CD4-positive, alpha-beta T cell (primary cell): ENCODE measurements around the gene GINS1. TPM values are rescaled to one million over a fixed set of nuclear protein-coding genes. Genes with fewer than 3 reads are reported as not detected.
A peak's percentile ranks its signal among the peaks of the same experiment; 100 is the strongest.

Source experiments
- ATAC-seq: fragments of 200-7000 bp; cut with Tn5 transposase; one replicate; pipeline ENCODE4 v1.10.0; 2022; ENCODE audit warnings: mild to moderate bottlenecking; ENCODE audit not compliant: poor library complexity
- CTCF ChIA-PET: fragments of 350-600 bp; sonication (Branson Sonifier 250); formaldehyde crosslinking; loops from one replicate; lab custom pipeline; 2021; ENCODE audit warnings: antibody characterized with exemption, inconsistent platforms; lab: Charles Lee
- POLR2A ChIA-PET: fragments of 350-600 bp; sonication (Branson Sonifier 250); formaldehyde crosslinking; loops from one replicate; lab custom pipeline; 2021; ENCODE audit warnings: antibody characterized with exemption, inconsistent platforms; lab: Charles Lee
- DNase-seq, 14 experiments: peaks; one replicate each; pipeline ENCODE4 v3.0.0-alpha.2; 2013 to 2020; ENCODE audit warnings: mixed read lengths in 2 of 14
- H3K27ac ChIP-seq, 2 donors: one replicate each; pipeline versions ENCODE4 v1.5.1 to v1.7.0; 2013; ENCODE audit warnings: low read length in 2 of 2, low read depth in 1 of 2, mild to moderate bottlenecking in 1 of 2
- H3K27me3 ChIP-seq, 2 experiments: 1 replicate in 1 of 2; 2 replicates in 1 of 2; pipeline versions ENCODE4 v1.6.1 to v1.7.0; 2013; ENCODE audit warnings: low read length in 2 of 2, control low read depth in 1 of 2, mild to moderate bottlenecking in 1 of 2, moderate library complexity in 1 of 2; ENCODE audit not compliant: insufficient read depth in 2 of 2, control insufficient read depth in 1 of 2
- H3K36me3 ChIP-seq: one replicate; pipeline ENCODE4 v1.6.1; 2013; ENCODE audit warnings: low read length, control low read depth; ENCODE audit not compliant: insufficient read depth
- H3K4me1 ChIP-seq: one replicate; pipeline ENCODE4 v1.6.1; 2013; ENCODE audit warnings: low read length, control low read depth; ENCODE audit not compliant: insufficient read depth
- H3K4me3 ChIP-seq: one replicate; pipeline ENCODE4 v1.5.1; 2013; ENCODE audit warnings: mild to moderate bottlenecking, low read length, moderate library complexity
- H3K9me3 ChIP-seq, 2 experiments: 1 replicate in 1 of 2; 2 replicates in 1 of 2; pipeline versions ENCODE4 v1.6.1 to v1.7.0; 2013; ENCODE audit warnings: low read length in 2 of 2, mild to moderate bottlenecking in 2 of 2, control low read depth in 1 of 2, moderate library complexity in 1 of 2; ENCODE audit not compliant: control insufficient read depth in 1 of 2, insufficient read depth in 1 of 2
- H3K27ac Mint-ChIP-seq: one replicate; pipeline ENCODE4 v1.8.0; 2020; ENCODE audit warnings: mixed read lengths
- H3K27me3 Mint-ChIP-seq: one replicate; pipeline ENCODE4 v1.8.0; 2021; ENCODE audit warnings: mixed read lengths
- H3K36me3 Mint-ChIP-seq: one replicate; pipeline ENCODE4 v1.8.0; 2021; ENCODE audit warnings: low read depth, mixed read lengths
- H3K4me1 Mint-ChIP-seq: one replicate; pipeline ENCODE4 v1.8.0; 2021; ENCODE audit warnings: low read depth, mixed read lengths
- H3K4me3 Mint-ChIP-seq: one replicate; pipeline ENCODE4 v1.8.0; 2020; ENCODE audit warnings: mild to moderate bottlenecking, mixed read lengths
- H3K9me3 Mint-ChIP-seq: one replicate; pipeline ENCODE4 v1.8.0; 2020; ENCODE audit warnings: mixed read lengths
- CTCF ChIP-seq: fragments of 200-600 bp; IDR thresholded peaks from one replicate; pipeline ENCODE4 v1.8.0; 2022; ENCODE audit warnings: antibody characterized with exemption, mild to moderate bottlenecking
- intact Hi-C, 2 experiments: fragments of 100-400 bp; cut with DNase I in 1 of 2; cut with micrococcal nuclease in 1 of 2; formaldehyde crosslinking; loops; one replicate each; pipeline versions ENCODE4 v1.15.1 to v1.9.0; 2023 to 2025; cut with DNase I, micrococcal nuclease
- polyA plus RNA-seq, 2 donors: library from polyadenylated mRNA; unstranded; fragments of 120-200 nt; gene quantifications; one replicate each; pipeline ENCODE4 v1.2.1, GENCODE V29; 2013
- total RNA-seq, 174 experiments: library from RNA in 2 of 174; stranded (reverse) in 2 of 174; gene quantifications; one replicate each; pipeline ENCODE4 v1.2.3 and lab custom pipeline; 2021 to 2026

Gene GINS1
- total RNA-seq, result under 1 TPM; 0.08 to 0.17 TPM
- 0.49 TPM for polyA plus RNA-seq (2013, experiment 1 of 2)
- polyA plus RNA-seq (2013, experiment 2 of 2), result 1.1 TPM
- 0.36 to 89.6 (median 1.6) reads per million in 172 experiments for total RNA-seq (lab: John Stamatoyannopoulos, UW)

- no peak for TF ChIP-seq CTCF
- CTCF ChIA-PET, result interaction anchor here (1.0 to 2.2 kb wide), 2 partner anchors 8 to 113 kb away, joined by 4 to 10 read pairs; no protein-coding TSS in a partner anchor
- Histone ChIP-seq H3K9me3 (peaks cover 7 to 14% of the 10 kb centered on the region in 2 experiments), H3K4me1 (peaks cover 11% of the 10 kb centered on the region), H3K4me3 (peak within 1 kb of the TSS; percentile 76), H3K36me3 (no peaks in the 10 kb centered on the region), H3K27ac (no peak within 1 kb of the TSS), H3K27me3 (no peaks in the 10 kb centered on the region)
- ATAC-seq (peak; percentile 88), DNase-seq (peak; percentile 40 to 83 (median 58))
- peak within 1 kb of the TSS; percentile 95 for H3K4me3 Mint-ChIP-seq
- POLR2A ChIA-PET, result interaction anchor here (0.5 to 1.6 kb wide), 6 partner anchors 10 to 454 kb away, joined by 3 to 10 read pairs (median 4); partner anchors contain the start of genes ABHD12, ACSS1 and PYGB
- no peaks in the 10 kb centered on the region for H3K27me3 Mint-ChIP-seq
- intact Hi-C loops, result loop anchor here in 1 of 2 experiments (2.0 to 5.0 kb wide), 2 partner anchors 19 to 290 kb away; partner anchors contain the start of gene ZNF337
- H3K4me1 Mint-ChIP-seq, result peaks cover 13% of the 10 kb centered on the region
- peaks cover 11% of the 10 kb centered on the region for H3K9me3 Mint-ChIP-seq
- peaks cover 15% of the 10 kb centered on the region for H3K36me3 Mint-ChIP-seq
- H3K27ac Mint-ChIP-seq, result peak within 1 kb of the TSS; percentile 78
Measured at GRCh38 chr20:25407311-25408169, at the start of gene GINS1. Gene GINS1, plus strand, starts transcription at chr20:25407673. Its CDS starts 148 bp downstream, at chr20:25407821.

GRCh38 chr20:25360631-25361286, 46.7 kb upstream of the GINS1 start:
- peak in 2 of 14 experiments; percentile 17 for DNase-seq
- peaks cover 0 to 8% of the 10 kb centered on the region in 2 experiments for H3K9me3 ChIP-seq
- Mint-ChIP-seq H3K4me3 (no peak overlapping the region), H3K36me3 (peaks cover 9% of the 10 kb centered on the region), H3K27ac (no peak overlapping the region), H3K4me1 (peaks cover 33% of the 10 kb centered on the region), H3K27me3 (no peaks in the 10 kb centered on the region), H3K9me3 (no peaks in the 10 kb centered on the region)
- H3K27me3 ChIP-seq, result no peaks in the 10 kb centered on the region
- ChIA-PET CTCF (no interaction called here), POLR2A (interaction anchor here (0.6 kb wide), 1 partner anchor 31 kb away, joined by 3 read pairs; no protein-coding TSS in a partner anchor)
- no peak for TF ChIP-seq CTCF
- intact Hi-C loops, result no loop called here
- H3K36me3 ChIP-seq, result no peaks in the 10 kb centered on the region
- H3K4me3 ChIP-seq, result no peak overlapping the region
- no peak overlapping the region for H3K27ac ChIP-seq
- H3K4me1 ChIP-seq, result peaks cover 7% of the 10 kb centered on the region
- ATAC-seq, result no peak

GRCh38 chr20:25361287-25361683, 46.2 kb upstream of the GINS1 start:
- H3K4me3 Mint-ChIP-seq, result no peak overlapping the region
- intact Hi-C loops, result no loop called here
- Histone ChIP-seq H3K27me3 (no peaks in the 10 kb centered on the region), H3K9me3 (peaks cover 0 to 5% of the 10 kb centered on the region in 2 experiments), H3K4me1 (peaks cover 4% of the 10 kb centered on the region), H3K4me3 (no peak overlapping the region), H3K36me3 (no peaks in the 10 kb centered on the region), H3K27ac (no peak overlapping the region)
- no peak for DNase-seq
- no peaks in the 10 kb centered on the region for H3K9me3 Mint-ChIP-seq
- no peaks in the 10 kb centered on the region for H3K27me3 Mint-ChIP-seq
- no peak for ATAC-seq
- H3K27ac Mint-ChIP-seq, result no peak overlapping the region
- ChIA-PET CTCF (no interaction called here), POLR2A (no interaction called here)
- H3K36me3 Mint-ChIP-seq, result peaks cover 9% of the 10 kb centered on the region
- H3K4me1 Mint-ChIP-seq, result peaks cover 28% of the 10 kb centered on the region
- no peak for TF ChIP-seq CTCF
